Naive thymus-derived CD8-positive, alpha-beta T cell (primary cell): ENCODE results near the gene PAX2. TPM values are rescaled to one million over a fixed set of nuclear protein-coding genes. Genes with fewer than 3 reads are reported as not detected.

Source experiments
- ATAC-seq, 2 donors: fragments of 150-1000 bp; cut with Tn5 transposase in 1 of 2; sonication (Bioruptor Pico), chemical (Tn5 transposase) in 1 of 2; 1 replicate in 1 of 2; 2 replicates in 1 of 2; pipeline ENCODE4 v1.10.0; 2021; ENCODE audit warnings: mild to moderate bottlenecking in 2 of 2, moderate library complexity in 2 of 2
- POLR2A ChIA-PET: fragments of 350-600 bp; sonication (Branson Sonifier 250); formaldehyde crosslinking; loops from one replicate; lab custom pipeline; 2021; ENCODE audit warnings: antibody characterized with exemption; lab: Charles Lee
- DNase-seq, 10 donors: peaks; one replicate each; pipeline versions ENCODE4 v3.0.0 to v3.0.0-alpha.2; 2020 to 2022
- H3K27ac Mint-ChIP-seq, 10 donors: one replicate each; pipeline ENCODE4 v1.8.0; 2020 to 2022; ENCODE audit warnings: mild to moderate bottlenecking in 10 of 10, mixed read lengths in 10 of 10, moderate library complexity in 4 of 10, inconsistent platforms in 1 of 10
- H3K27me3 Mint-ChIP-seq, 5 donors: one replicate each; pipeline ENCODE4 v1.8.0; 2021 to 2022; ENCODE audit warnings: mixed read lengths in 5 of 5
- H3K36me3 Mint-ChIP-seq, 3 donors: one replicate each; pipeline ENCODE4 v1.8.0; 2020 to 2022; ENCODE audit warnings: mixed read lengths in 3 of 3, mild to moderate bottlenecking in 2 of 3, inconsistent platforms in 1 of 3
- H3K4me1 Mint-ChIP-seq, 4 donors: one replicate each; pipeline ENCODE4 v1.8.0; 2021 to 2022; ENCODE audit warnings: mixed read lengths in 4 of 4
- H3K4me3 Mint-ChIP-seq, 10 donors: one replicate each; pipeline ENCODE4 v1.8.0; 2020 to 2022; ENCODE audit warnings: mild to moderate bottlenecking in 10 of 10, mixed read lengths in 10 of 10, moderate library complexity in 6 of 10, inconsistent platforms in 1 of 10
- H3K9me3 Mint-ChIP-seq, 9 donors: one replicate each; pipeline ENCODE4 v1.8.0; 2020 to 2022; ENCODE audit warnings: mixed read lengths in 9 of 9, mild to moderate bottlenecking in 3 of 9, inconsistent platforms in 1 of 9, moderate library complexity in 1 of 9
- polyA plus RNA-seq, 3 donors: library from polyadenylated mRNA; unstranded; fragments of 300-500 nt; fragmentation: Illumina TruSeq; gene quantifications; one replicate each; pipeline ENCODE4 v1.2.3, GENCODE V29; 2021
- total RNA-seq, 8 experiments: library from RNA in 2 of 8; stranded (reverse) in 2 of 8; gene quantifications; one replicate each; pipeline ENCODE4 v1.2.3 and lab custom pipeline; 2021 to 2026

Gene PAX2
- total and polyA plus RNA-seq, 5 experiments from 2014 or later = not detected

DNA sequence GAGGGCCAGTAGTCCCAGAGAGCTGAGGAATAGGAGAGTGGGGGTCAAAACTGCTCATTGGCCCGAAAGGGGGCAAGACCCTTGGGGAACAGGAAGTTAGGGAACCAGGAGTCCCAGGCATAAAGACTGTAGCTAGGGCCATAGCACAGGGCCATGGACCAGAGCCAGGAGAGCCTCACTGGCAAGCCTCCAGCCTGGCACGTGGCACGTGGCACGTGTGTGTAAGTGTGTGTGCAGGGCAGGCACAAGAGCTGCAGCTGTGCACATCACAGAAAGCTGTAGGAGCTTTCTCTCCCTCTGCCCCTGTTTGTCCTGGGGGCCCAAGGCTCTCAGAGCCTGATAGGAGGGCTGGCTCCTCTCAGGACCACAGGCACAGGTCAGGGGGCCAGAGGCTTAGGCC, 119.6 kb downstream of the PAX2 start:
- Mint-ChIP-seq H3K36me3 (no peaks in the 10 kb centered on the region), H3K4me1 (peaks cover 0 to 8% (median 5%) of the 10 kb centered on the region in 4 donors), H3K9me3 (peaks cover 0 to 1% (median 0%) of the 10 kb centered on the region in 9 donors), H3K27ac (no peak overlapping the region), H3K27me3 (peaks cover 31 to 57% (median 43%) of the 10 kb centered on the region in 5 donors), H3K4me3 (no peak overlapping the region)
- no peak for ATAC-seq
- no peak for DNase-seq
- POLR2A ChIA-PET = no interaction called here

DNA sequence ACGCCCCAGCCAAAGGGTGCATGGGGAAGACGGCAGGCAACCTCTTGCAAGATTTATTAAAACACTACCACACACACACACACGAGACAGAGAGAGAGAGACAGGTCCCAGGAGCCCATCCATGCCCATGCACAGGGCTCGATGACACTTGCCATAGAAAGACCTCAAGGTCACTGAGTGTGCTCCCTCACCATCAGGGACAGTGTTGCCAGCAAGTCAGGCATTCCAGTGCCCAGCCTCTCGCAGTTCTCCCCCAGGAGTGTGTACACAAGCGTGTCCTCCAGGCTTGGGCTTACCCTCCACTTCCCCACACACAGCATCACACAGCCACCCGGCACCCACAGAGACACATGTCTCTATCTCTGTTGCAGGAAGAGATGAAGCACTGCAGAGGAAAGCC, 120.6 kb downstream of the PAX2 start:
- Mint-ChIP-seq H3K27me3 (peaks cover 30 to 51% (median 40%) of the 10 kb centered on the region in 5 donors), H3K4me3 (no peak overlapping the region)

DNA sequence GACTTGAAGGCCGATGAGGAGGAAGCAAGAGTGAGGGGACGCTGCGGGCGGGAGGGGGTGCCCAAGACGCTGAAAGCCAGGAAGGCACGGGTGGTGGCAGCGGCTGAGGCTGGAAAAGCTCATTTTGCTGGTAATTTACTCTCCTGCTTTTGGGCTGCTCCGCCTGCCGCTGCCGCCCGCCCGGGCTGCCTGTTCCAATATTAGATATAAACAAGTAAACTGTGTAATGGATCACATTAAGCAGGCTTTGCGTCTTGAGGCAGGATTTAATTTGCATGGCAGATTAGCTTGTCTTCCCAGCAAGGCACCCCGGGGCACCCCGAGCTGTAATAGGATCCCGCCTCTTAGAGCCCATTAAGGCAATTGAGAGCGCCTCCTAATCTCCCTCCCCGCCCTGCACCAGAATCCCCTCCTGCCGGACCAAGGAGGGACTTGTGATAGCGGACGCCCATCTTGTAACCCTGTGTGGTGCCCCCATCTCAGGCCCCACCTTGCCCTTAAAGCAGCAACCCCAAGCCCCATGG, 121.3 kb downstream of the PAX2 start:
- DNase-seq (no peak), ATAC-seq (no peak)
- peaks cover 0 to 8% (median 5%) of the 10 kb centered on the region in 4 donors for H3K4me1 Mint-ChIP-seq
- peaks cover 25 to 47% (median 38%) of the 10 kb centered on the region in 5 donors for H3K27me3 Mint-ChIP-seq
- no peaks in the 10 kb centered on the region for H3K36me3 Mint-ChIP-seq
- peaks cover 0 to 1% (median 0%) of the 10 kb centered on the region in 9 donors for H3K9me3 Mint-ChIP-seq
- H3K27ac Mint-ChIP-seq = no peak overlapping the region
- no peak overlapping the region for H3K4me3 Mint-ChIP-seq
- POLR2A ChIA-PET = no interaction called here

More for the DNA sequence above, 120.6 kb downstream of the PAX2 start:
- Mint-ChIP-seq H3K36me3 (no peaks in the 10 kb centered on the region), H3K9me3 (peaks cover 0 to 1% (median 0%) of the 10 kb centered on the region in 9 donors), H3K4me1 (peaks cover 0 to 8% (median 5%) of the 10 kb centered on the region in 4 donors), H3K27ac (no peak overlapping the region)
- DNase-seq = no peak
- POLR2A ChIA-PET = no interaction called here
- ATAC-seq = no peak

DNA sequence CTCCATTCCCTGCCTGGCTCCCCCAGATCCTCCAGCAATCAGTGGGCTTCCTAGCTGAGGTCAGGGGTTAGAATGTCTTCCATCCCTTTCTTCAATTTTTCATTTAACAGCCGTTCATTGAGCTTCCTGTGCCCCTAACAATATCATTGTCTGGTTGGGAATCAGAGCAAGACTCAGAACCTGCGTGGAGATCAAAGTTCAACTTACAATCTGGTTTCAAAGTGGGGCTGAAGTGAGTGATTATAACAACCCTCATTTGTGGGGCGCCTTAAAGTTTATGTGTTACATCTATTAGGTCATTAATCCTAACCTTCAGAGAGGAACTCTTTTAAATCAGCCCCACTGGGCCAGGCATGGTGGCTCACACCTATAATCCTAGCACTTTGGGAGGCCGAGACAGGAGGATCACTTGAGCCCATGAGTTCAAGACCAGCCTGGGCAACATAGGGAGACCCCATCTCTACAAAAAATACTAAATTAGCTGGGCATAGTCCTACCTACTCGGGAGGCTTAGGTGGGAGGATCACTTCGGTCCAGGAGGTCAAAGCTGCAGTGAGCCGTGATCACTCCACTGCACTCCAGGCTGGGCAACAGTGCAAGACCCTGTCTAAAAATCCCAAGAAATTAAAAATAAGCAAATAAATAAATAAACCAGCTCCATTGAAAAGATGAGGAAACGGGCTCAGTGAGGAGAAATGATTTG, 122.0 kb downstream of the PAX2 start:
- Mint-ChIP-seq H3K27me3 (peaks cover 20 to 41% (median 34%) of the 10 kb centered on the region in 5 donors), H3K9me3 (peaks cover 0 to 1% (median 0%) of the 10 kb centered on the region in 9 donors), H3K36me3 (no peaks in the 10 kb centered on the region), H3K4me3 (no peak overlapping the region), H3K27ac (no peak overlapping the region), H3K4me1 (peaks cover 0 to 8% (median 5%) of the 10 kb centered on the region in 4 donors)
- DNase-seq (no peak), ATAC-seq (no peak)
- POLR2A ChIA-PET = no interaction called here

DNA sequence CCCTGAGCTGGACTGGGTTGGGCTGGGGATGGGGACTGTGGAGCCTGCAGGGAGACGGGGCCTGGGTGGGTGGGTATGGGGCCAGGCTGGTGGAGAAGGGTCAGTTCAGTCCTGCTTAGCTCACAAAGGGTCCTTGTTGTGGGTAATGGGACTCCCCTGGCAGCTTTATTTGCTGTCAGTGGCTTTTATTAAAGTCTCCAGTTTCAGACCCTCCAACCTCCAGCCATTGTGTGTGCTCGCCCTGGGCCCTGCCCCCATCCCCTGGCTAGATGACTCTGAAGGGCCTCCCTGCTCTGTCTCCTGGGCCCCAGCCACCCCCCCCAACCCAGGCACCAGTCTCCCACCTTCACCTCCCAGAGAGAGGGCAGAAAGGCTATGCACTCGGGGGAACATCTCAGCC, 123.0 kb downstream of the PAX2 start:
- H3K27ac Mint-ChIP-seq = no peak overlapping the region
- H3K36me3 Mint-ChIP-seq = no peaks in the 10 kb centered on the region
- POLR2A ChIA-PET = no interaction called here
- H3K4me3 Mint-ChIP-seq = no peak overlapping the region
- peaks cover 17 to 36% (median 28%) of the 10 kb centered on the region in 5 donors for H3K27me3 Mint-ChIP-seq
- ATAC-seq (no peak), DNase-seq (no peak)
- H3K9me3 Mint-ChIP-seq = peaks cover 0 to 1% (median 0%) of the 10 kb centered on the region in 9 donors
- H3K4me1 Mint-ChIP-seq = peaks cover 0 to 8% (median 4%) of the 10 kb centered on the region in 4 donors

DNA sequence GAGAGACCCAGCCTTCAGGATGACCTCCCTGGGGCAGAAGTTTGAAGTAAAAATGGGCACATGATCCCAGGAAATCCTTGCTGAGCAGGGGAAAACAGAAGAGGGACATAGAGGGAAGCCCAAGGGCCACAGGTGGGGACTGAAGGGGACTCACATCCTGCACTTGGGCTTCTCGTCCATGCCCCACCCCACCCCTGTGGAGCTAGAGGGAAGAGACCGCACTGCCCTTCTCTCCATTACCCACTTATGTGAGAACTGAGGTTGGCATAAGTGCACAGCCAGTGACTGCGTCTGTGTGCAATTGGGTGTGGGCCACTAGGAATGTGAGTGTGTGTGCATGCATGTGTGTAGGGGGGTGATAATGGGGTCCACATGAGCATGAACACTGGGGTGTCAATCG, 124.0 kb downstream of the PAX2 start:
- ATAC-seq (no peak), DNase-seq (no peak)
- no peak overlapping the region for H3K4me3 Mint-ChIP-seq
- H3K4me1 Mint-ChIP-seq = peaks cover 0 to 8% (median 4%) of the 10 kb centered on the region in 4 donors
- POLR2A ChIA-PET = no interaction called here
- peaks cover 13 to 37% (median 24%) of the 10 kb centered on the region in 5 donors for H3K27me3 Mint-ChIP-seq
- no peaks in the 10 kb centered on the region for H3K36me3 Mint-ChIP-seq
- no peak overlapping the region for H3K27ac Mint-ChIP-seq
- H3K9me3 Mint-ChIP-seq = no peaks in the 10 kb centered on the region

DNA sequence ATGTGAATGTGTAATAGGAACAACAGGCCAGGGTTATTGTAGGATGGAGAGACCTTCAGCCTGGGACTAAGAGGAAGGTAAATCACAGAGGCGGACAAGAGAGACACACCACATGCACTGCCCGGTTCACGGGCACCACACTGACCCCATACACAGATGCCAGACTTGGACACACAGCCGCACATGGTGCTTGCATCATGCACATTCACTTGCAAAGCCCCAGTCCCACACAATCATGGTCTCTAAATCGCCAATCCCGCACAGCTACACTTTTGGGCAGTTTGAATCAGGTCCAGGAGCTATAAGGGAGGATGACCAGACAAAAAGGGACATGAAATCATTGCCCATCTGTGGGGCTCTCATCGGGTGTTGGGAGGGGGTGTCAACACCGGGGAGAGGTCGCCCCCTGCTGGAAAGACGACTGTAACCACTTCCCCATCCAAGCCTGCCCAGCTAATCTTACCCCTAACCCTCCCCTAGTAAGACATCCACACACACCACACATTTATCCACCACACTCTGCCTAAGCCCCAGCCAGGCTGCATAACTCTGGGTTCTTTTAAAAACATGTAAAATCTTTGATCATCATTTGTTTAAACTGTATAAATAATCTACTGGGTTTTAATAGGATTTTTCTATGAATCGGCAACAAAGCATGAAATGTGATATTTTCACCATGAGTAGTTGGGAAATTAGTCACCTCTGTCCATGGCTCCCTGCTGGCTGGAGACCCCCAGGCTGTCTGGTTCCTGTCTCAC, 126.8 kb downstream of the PAX2 start:
- DNase-seq (peak in 9 of 10 donors; percentile 5 to 71 (median 32)), ATAC-seq (peak; percentile 50 to 57)
- POLR2A ChIA-PET = no interaction called here
- peaks cover 0 to 2% (median 0%) of the 10 kb centered on the region in 4 donors for H3K4me1 Mint-ChIP-seq
- H3K4me3 Mint-ChIP-seq = no peak overlapping the region
- no peaks in the 10 kb centered on the region for H3K9me3 Mint-ChIP-seq
- H3K27me3 Mint-ChIP-seq = peaks cover 2 to 25% (median 10%) of the 10 kb centered on the region in 5 donors
- peak overlapping the region in 1 of 10 donors; percentile 15 for H3K27ac Mint-ChIP-seq
- no peaks in the 10 kb centered on the region for H3K36me3 Mint-ChIP-seq

DNA sequence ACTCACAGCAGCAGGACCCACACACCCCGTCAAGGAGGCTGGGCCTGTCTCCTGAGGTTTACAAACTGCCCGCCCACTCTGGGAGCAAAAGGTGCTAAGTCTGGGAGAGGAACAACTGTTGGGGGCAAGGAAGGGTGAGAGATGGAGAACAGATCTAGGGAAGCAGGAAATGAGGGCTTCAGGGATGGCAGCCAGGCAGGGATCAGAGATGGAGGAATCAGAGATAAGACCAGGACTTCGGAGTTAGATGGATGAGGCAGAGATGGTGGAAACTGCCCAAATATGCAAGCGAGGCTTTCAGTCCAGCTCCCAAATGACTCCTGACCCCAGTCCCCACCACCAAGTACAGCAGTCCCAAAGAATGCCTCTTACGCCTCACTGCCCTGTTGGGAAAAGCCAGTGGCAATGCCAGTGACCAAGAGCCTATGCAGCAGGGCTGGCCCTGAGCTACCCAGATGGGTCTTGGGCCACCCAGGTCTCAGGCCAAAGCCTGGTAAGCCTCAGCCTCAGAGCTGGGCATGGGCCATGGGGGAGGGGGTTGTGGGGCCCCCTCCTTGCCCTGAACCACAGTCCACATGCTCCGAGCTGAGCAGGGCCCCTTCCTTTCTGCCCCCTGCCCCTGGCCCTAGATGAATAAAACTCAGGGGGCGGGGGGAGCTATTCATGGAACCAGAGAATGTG, 127.9 kb downstream of the PAX2 start:
- Mint-ChIP-seq H3K27me3 (peaks cover 0 to 30% (median 8%) of the 10 kb centered on the region in 5 donors), H3K4me3 (no peak overlapping the region), H3K4me1 (peaks cover 0 to 3% (median 0%) of the 10 kb centered on the region in 4 donors), H3K27ac (no peak overlapping the region), H3K9me3 (no peaks in the 10 kb centered on the region), H3K36me3 (no peaks in the 10 kb centered on the region)
- DNase-seq (no peak), ATAC-seq (no peak)
- POLR2A ChIA-PET = no interaction called here

DNA sequence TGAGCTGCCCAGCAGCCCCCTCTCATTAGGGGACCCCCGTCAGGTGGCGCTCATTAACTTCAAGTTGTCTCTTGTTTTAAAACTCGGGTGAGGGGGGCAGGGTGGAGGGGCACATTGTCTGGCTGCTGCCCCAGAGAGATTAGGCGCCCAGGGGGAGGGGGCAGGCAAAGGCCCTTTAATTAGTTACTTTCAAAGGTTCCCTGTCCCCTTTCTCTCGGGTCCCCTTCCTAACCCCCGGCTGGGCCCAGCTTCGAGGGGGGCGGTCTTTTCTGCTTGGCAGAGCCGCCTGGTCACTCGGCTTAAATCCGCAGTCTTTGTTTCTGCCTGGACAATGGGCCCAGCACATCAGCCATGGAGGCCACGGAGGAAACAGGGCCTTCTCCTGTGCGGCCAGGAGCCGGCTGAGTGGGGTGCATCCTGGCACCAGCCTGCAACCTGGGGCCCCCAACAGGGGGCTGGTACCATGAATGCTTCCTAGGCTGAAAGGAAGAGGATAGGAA, 128.5 kb downstream of the PAX2 start:
- POLR2A ChIA-PET = no interaction called here

DNA sequence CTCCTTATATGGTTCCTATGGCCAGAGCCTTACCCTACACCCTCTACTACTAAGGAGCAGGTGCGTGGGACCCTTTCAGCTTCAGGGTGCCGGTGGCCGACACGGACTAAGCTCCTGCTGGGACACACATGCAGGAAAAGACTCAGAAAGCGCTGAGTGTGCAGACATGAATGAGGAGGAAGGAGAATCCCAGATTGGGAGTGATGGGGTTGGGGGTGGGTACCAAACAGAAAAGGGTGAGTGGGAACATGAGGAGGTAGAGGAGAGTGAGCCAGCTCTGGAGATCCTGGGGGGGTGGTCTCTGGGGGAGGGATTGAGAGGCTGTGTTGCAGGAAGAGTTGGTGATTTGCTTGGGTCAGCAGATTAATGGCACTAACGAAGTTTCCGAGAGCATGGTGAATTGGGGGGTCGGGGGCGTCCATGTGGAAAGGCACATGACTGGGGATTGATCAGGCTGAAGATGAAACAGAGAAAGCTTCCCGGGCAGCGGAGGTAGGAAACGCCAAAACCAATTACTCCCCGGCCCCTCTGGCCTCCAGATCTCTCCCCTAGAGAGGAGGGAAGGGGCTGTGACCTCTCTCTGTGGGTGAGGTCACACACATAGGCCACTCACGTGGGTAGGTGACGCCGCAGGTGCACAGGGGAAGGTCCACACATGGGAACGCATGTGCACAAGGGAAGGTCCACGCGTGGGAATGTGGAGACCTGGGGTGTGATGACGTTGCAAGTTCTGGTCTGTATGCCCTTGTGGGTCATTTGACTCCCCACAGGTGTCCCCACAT, 129.5 kb downstream of the PAX2 start:
- POLR2A ChIA-PET = no interaction called here
- Mint-ChIP-seq H3K27me3 (peaks cover 0 to 34% (median 7%) of the 10 kb centered on the region in 5 donors), H3K36me3 (no peaks in the 10 kb centered on the region), H3K27ac (no peak overlapping the region), H3K4me3 (no peak overlapping the region), H3K9me3 (no peaks in the 10 kb centered on the region), H3K4me1 (peaks cover 0 to 3% (median 0%) of the 10 kb centered on the region in 4 donors)
- DNase-seq (no peak), ATAC-seq (no peak)

More for the DNA sequence above, 128.5 kb downstream of the PAX2 start:
- Mint-ChIP-seq H3K27ac (no peak overlapping the region), H3K36me3 (no peaks in the 10 kb centered on the region), H3K9me3 (no peaks in the 10 kb centered on the region), H3K4me1 (peaks cover 0 to 3% (median 0%) of the 10 kb centered on the region in 4 donors), H3K27me3 (peaks cover 0 to 34% (median 9%) of the 10 kb centered on the region in 5 donors), H3K4me3 (no peak overlapping the region)
- no peak for DNase-seq
- no peak for ATAC-seq

DNA sequence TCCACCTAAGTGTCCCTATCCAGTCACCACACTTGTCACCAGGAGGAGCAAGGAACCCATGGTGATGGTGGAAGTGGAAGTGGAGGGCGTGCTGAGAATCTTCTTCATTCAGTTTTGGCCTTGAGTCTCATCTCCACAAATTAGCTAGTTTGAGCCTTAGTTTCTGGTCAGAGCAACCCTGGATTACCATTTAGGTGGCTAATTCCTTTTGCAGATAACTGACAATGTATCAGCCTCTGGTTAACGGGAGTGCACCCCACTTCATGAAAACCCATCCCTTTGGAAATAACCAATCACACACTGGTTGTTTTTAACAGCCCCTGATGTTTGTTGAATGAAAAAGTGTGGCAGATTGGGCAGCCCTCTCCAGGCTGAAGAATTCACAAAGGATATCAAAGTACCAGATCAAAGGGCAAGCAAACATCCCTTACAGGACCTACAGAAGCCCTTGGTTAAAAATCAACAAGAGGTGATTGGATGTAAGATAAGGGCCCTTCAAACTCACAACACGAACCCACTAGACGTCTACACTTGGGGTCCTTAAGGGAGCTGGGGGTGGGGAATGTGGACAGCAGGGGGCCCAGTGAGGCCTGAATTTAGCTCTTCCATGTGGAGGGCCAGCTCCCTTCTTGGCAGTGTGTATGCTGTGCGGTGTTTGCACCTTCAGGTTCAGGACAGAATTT, 130.2 kb downstream of the PAX2 start:
- H3K9me3 Mint-ChIP-seq = no peaks in the 10 kb centered on the region
- H3K4me3 Mint-ChIP-seq = no peak overlapping the region
- peaks cover 0 to 3% (median 0%) of the 10 kb centered on the region in 4 donors for H3K4me1 Mint-ChIP-seq
- H3K27ac Mint-ChIP-seq = no peak overlapping the region
- DNase-seq (no peak), ATAC-seq (no peak)
- POLR2A ChIA-PET = no interaction called here
- H3K27me3 Mint-ChIP-seq = peaks cover 0 to 34% (median 7%) of the 10 kb centered on the region in 5 donors
- no peaks in the 10 kb centered on the region for H3K36me3 Mint-ChIP-seq
